Osteoblast (primary cell): ENCODE data around the gene SORCS3. TPM values are rescaled to one million over a fixed set of nuclear protein-coding genes. Genes with fewer than 3 reads are reported as not detected.

Source experiments
- DNase-seq: peaks from one replicate; pipeline ENCODE4 v3.0.0; 2011; ENCODE audit warnings: low spot score, mixed read lengths; ENCODE audit not compliant: insufficient read length; ENCODE audit errors: missing footprints
- H2AFZ ChIP-seq: 2 replicates; pipeline ENCODE4 v1.6.0; 2011; ENCODE audit warnings: mild to moderate bottlenecking, low read length
- H3K27ac ChIP-seq: 2 replicates; pipeline ENCODE4 v1.5.1; 2011; ENCODE audit warnings: mild to moderate bottlenecking, low read depth, low read length, moderate library complexity
- H3K27me3 ChIP-seq: 2 replicates; pipeline ENCODE4 v1.6.0; 2012; ENCODE audit warnings: mild to moderate bottlenecking, control low read depth, inconsistent platforms, low read length, moderate library complexity; ENCODE audit not compliant: insufficient read depth
- H3K36me3 ChIP-seq: 2 replicates; pipeline ENCODE4 v1.5.1; 2011; ENCODE audit warnings: mild to moderate bottlenecking, low read length, control low read depth, moderate library complexity; ENCODE audit not compliant: insufficient read depth
- H3K4me1 ChIP-seq: 2 replicates; pipeline ENCODE4 v1.5.1; 2011; ENCODE audit warnings: mild to moderate bottlenecking, low read length, control low read depth, moderate library complexity; ENCODE audit not compliant: insufficient read depth
- H3K4me2 ChIP-seq: 2 replicates; pipeline ENCODE4 v1.6.0; 2011; ENCODE audit warnings: mild to moderate bottlenecking, low read length; ENCODE audit not compliant: insufficient read depth
- H3K4me3 ChIP-seq: fragments of 200-600 bp; sonication (generic); 3 replicates; pipeline ENCODE4 v1.5.1; 2012; ENCODE audit warnings: mild to moderate bottlenecking, low read length, inconsistent platforms; ENCODE audit not compliant: insufficient read depth
- H3K79me2 ChIP-seq: 2 replicates; pipeline ENCODE4 v1.6.0; 2012; ENCODE audit warnings: mild to moderate bottlenecking, low read length, control low read depth, inconsistent platforms; ENCODE audit not compliant: insufficient read depth
- H3K9me3 ChIP-seq: 2 replicates; pipeline ENCODE4 v1.5.1; 2011; ENCODE audit warnings: low read depth, low read length, control low read depth
- H4K20me1 ChIP-seq: 2 replicates; pipeline ENCODE4 v1.6.0; 2012; ENCODE audit warnings: mild to moderate bottlenecking, low read length, control low read depth; ENCODE audit not compliant: insufficient read depth
- CTCF ChIP-seq: IDR thresholded peaks from 2 replicates; pipeline ENCODE4 v1.5.1; 2011; ENCODE audit warnings: mild to moderate bottlenecking, low read depth, low read length, moderate library complexity; ENCODE audit errors: extremely low read depth
- total RNA-seq: library from RNA; depleted of rRNA; stranded (reverse); fragments of >200 nt; gene quantifications from 2 replicates; pipeline ENCODE4 v1.2.3, GENCODE V29; 2012

SORCS3 gene
- total RNA-seq, 1 donor, result not detected

DNA sequence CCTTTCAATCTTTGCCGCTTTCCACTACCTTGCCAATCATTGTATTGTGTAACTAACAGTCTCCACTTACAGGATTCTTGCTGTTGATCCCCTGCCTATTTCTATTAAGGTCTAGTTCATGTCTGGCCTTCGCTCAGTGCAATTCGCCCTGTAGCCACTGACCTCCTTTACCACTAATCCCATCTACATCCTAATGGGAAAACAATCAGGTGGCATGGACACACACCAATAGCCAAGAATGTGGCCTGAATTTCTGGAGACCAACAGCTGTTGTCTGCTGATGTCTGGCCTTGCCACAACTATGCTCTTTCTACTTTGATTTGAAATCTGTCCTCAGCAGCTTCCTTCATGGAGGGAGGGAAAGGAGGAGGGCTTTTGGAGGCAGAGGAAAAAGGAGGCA is 546.2 kb downstream of the SORCS3 start:
- Histone ChIP-seq H2AFZ (no peak overlapping the region), H3K27me3 (no peaks in the 10 kb centered on the region), H4K20me1 (no peaks in the 10 kb centered on the region), H3K4me3 (no peak overlapping the region), H3K4me1 (no peaks in the 10 kb centered on the region), H3K36me3 (no peaks in the 10 kb centered on the region), H3K79me2 (no peaks in the 10 kb centered on the region), H3K9me3 (peaks cover 2% of the 10 kb centered on the region), H3K27ac (no peak overlapping the region), H3K4me2 (no peak overlapping the region)
- no peak for DNase-seq
- TF ChIP-seq CTCF, result no peak

GRCh38 chr10:105188737-105189462 is 547.8 kb downstream of the SORCS3 start:
- no peak for DNase-seq
- Histone ChIP-seq H3K27ac (no peak overlapping the region), H3K79me2 (no peaks in the 10 kb centered on the region), H3K27me3 (no peaks in the 10 kb centered on the region), H3K4me2 (no peak overlapping the region), H3K4me3 (no peak overlapping the region), H4K20me1 (no peaks in the 10 kb centered on the region), H3K9me3 (peaks cover 2% of the 10 kb centered on the region), H2AFZ (no peak overlapping the region), H3K36me3 (no peaks in the 10 kb centered on the region), H3K4me1 (no peaks in the 10 kb centered on the region)
- no peak for TF ChIP-seq CTCF

DNA sequence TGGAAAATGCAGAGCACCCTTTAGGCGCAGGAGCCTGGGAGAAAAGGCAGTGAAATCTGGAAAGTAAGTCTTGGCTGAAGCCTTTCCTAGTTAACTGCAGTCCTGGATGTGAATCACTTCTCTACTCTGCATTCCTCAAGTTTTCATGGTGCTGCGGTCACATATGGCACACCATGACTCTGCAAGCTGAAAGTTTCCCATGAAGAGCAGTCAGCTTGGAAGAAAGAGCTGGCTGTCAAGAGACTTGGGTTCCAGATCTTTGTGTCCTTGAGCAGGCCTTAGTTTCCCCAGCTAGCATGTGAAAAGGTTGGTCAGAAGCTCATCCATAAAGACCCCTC is 548.3 kb downstream of the SORCS3 start:
- H2AFZ ChIP-seq, result no peak overlapping the region
- no peak overlapping the region for H3K4me2 ChIP-seq
- peaks cover 2% of the 10 kb centered on the region for H3K9me3 ChIP-seq
- no peak overlapping the region for H3K27ac ChIP-seq
- DNase-seq, result no peak
- H3K27me3 ChIP-seq, result no peaks in the 10 kb centered on the region
- H3K79me2 ChIP-seq, result no peaks in the 10 kb centered on the region
- no peaks in the 10 kb centered on the region for H3K36me3 ChIP-seq
- TF ChIP-seq CTCF, result no peak
- no peaks in the 10 kb centered on the region for H4K20me1 ChIP-seq
- H3K4me1 ChIP-seq, result no peaks in the 10 kb centered on the region
- no peak overlapping the region for H3K4me3 ChIP-seq

DNA sequence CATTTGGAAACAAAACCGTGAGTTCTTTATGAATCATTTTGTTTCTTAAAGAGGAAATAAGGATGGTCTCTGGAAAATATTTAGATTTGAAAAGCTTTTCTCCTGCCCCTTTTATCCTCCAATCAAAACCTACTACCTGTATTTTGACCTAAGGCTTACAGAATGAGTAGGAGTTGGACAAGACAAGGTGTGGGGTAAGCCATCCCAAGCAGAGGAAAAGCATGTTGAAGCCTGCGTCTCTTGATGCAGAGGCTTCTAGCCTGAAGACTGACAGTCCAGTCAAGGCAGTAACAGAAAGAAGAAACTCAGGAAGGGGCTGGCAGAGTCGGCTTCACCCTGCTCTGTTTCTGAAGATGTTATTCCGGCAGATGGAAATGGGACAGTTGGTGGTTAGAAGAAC is 551.1 kb downstream of the SORCS3 start:
- no peak for TF ChIP-seq CTCF
- no peaks in the 10 kb centered on the region for H3K36me3 ChIP-seq
- no peak overlapping the region for H3K27ac ChIP-seq
- H4K20me1 ChIP-seq, result no peaks in the 10 kb centered on the region
- H2AFZ ChIP-seq, result no peak overlapping the region
- DNase-seq, result no peak
- no peak overlapping the region for H3K4me2 ChIP-seq
- H3K4me1 ChIP-seq, result no peaks in the 10 kb centered on the region
- no peaks in the 10 kb centered on the region for H3K79me2 ChIP-seq
- no peak overlapping the region for H3K4me3 ChIP-seq
- no peaks in the 10 kb centered on the region for H3K27me3 ChIP-seq
- H3K9me3 ChIP-seq, result peaks cover 2% of the 10 kb centered on the region
